Fibroblast of villous mesenchyme (primary cell): ENCODE results near the gene CADM1. TPM values are rescaled to one million over a fixed set of nuclear protein-coding genes. Genes with fewer than 3 reads are reported as not detected.

Experiments used
- DNase-seq: peaks from one replicate; pipeline ENCODE4 v3.0.0-alpha.2; 2010; ENCODE audit warnings: low read depth
- H3K4me3 ChIP-seq: 2 replicates; pipeline ENCODE4 v1.5.1; 2011; ENCODE audit warnings: low read depth, mild to moderate bottlenecking, low read length
- CTCF ChIP-seq: IDR thresholded peaks from 2 replicates; pipeline ENCODE4 v1.5.1; 2012; ENCODE audit warnings: low read depth, mild to moderate bottlenecking, low read length; ENCODE audit not compliant: insufficient read depth
- total RNA-seq: library from RNA; depleted of rRNA; stranded (reverse); fragments of >200 nt; gene quantifications from 2 replicates; pipeline ENCODE4 v1.2.3, GENCODE V29; 2012

The CADM1 gene
- total RNA-seq, 1 donor, result 9.1 TPM

- no peak for DNase-seq
- no peak for TF ChIP-seq CTCF
- no peak overlapping the region for H3K4me3 ChIP-seq
Measured at GRCh38 chr11:115518983-115519628, 14.9 kb upstream of the CADM1 start.

- no peak overlapping the region for H3K4me3 ChIP-seq
- DNase-seq, result no peak
- no peak for TF ChIP-seq CTCF
Measured at GRCh38 chr11:115515647-115516395, 11.6 kb upstream of the CADM1 start.

- no peak overlapping the region for H3K4me3 ChIP-seq
- no peak for DNase-seq
- TF ChIP-seq CTCF, result no peak
Measured at GRCh38 chr11:115506954-115507675, 2.9 kb upstream of the CADM1 start.

GRCh38 chr11:115505175-115505574 is 960 bp upstream of the CADM1 start:
- no peak overlapping the region for H3K4me3 ChIP-seq
- TF ChIP-seq CTCF, result no peak
- no peak for DNase-seq

GRCh38 chr11:115503886-115504275 is 334 bp downstream of the CADM1 start:
- no peak for TF ChIP-seq CTCF
- H3K4me3 ChIP-seq, result peak overlapping the region; percentile 50
- no peak for DNase-seq

GRCh38 chr11:115503083-115503885 is 931 bp downstream of the CADM1 start:
- TF ChIP-seq CTCF, result peak; percentile 30
- peak overlapping the region; percentile 50 for H3K4me3 ChIP-seq
- peak; percentile 32 for DNase-seq
